GM12878 (cell line): Measurements from ENCODE around the gene FANCD2. TPM values are rescaled to one million over a fixed set of nuclear protein-coding genes. Genes with fewer than 3 reads are reported as not detected.

Source experiments
- ATAC-seq: fragments of 200-7000 bp; cut with Tn5 transposase; 3 replicates; pipeline ENCODE4 v1.9.1; 2020; ENCODE audit warnings: mild to moderate bottlenecking, moderate library complexity
- BruUV-seq: library from RNA; stranded (reverse); fragments of 400-500 nt; replicated peaks from 2 replicates; lab custom pipeline; 2021; lab: Mats Ljungman, UMichigan
- CTCF ChIA-PET: fragments of 300-600 bp; sonication (Branson Sonifier 250); formaldehyde crosslinking; extraction: SDS; loops from one replicate; lab custom pipeline; 2021; ENCODE audit warnings: inconsistent platforms; lab: Yijun Ruan, JAX
- POLR2A ChIA-PET: fragments of 350-600 bp; formaldehyde crosslinking; extraction: SDS; loops from one replicate; lab custom pipeline; 2021; ENCODE audit warnings: inconsistent platforms; lab: Charles Lee
- RAD21 ChIA-PET: fragments of 300-600 bp; sonication (Branson Sonifier 250); formaldehyde crosslinking; loops from one replicate; lab custom pipeline; 2023; ENCODE audit warnings: antibody characterized with exemption; ENCODE audit not compliant: unreplicated experiment; lab: Charles Lee
- SMC1A ChIA-PET: fragments of 300-600 bp; sonication (Branson Sonifier 250); formaldehyde crosslinking; loops from one replicate; lab custom pipeline; 2023; ENCODE audit not compliant: unreplicated experiment, uncharacterized antibody; lab: Charles Lee
- DNase-seq: peaks from one replicate; pipeline ENCODE4 v3.0.0-alpha.2; 2011; ENCODE audit warnings: low read depth, low spot score
- FAIRE-seq: peaks from 3 replicates; lab custom pipeline; 2011; peaks lifted over from hg19 to GRCh38; lab: Jason Lieb, UNC
- H2AFZ ChIP-seq: 2 replicates; pipeline ENCODE4 v1.6.0; 2011; ENCODE audit warnings: low read depth, low read length, control low read depth; ENCODE audit not compliant: control insufficient read depth
- H3K27ac ChIP-seq: 2 replicates; pipeline ENCODE4 v1.5.1; 2011; ENCODE audit warnings: control low read depth; ENCODE audit not compliant: control insufficient read depth, insufficient read depth
- H3K27me3 ChIP-seq, 2 experiments: replicated peaks in 1 of 2; 2 replicates each; pipeline versions ENCODE4 v1.6.0 to v1.6.1; 2011; ENCODE audit warnings: low read length in 1 of 2; ENCODE audit not compliant: control insufficient read depth in 2 of 2, insufficient read depth in 2 of 2
- H3K36me3 ChIP-seq, 2 experiments: 2 replicates each; pipeline ENCODE4 v1.5.1; 2011; ENCODE audit warnings: low read length in 1 of 2; ENCODE audit not compliant: control insufficient read depth in 2 of 2, insufficient read depth in 2 of 2
- H3K4me1 ChIP-seq: 2 replicates; pipeline ENCODE4 v1.6.1; 2011; ENCODE audit warnings: mild to moderate bottlenecking, low read length, moderate library complexity, mixed read lengths; ENCODE audit not compliant: control insufficient read depth, insufficient read depth
- H3K4me2 ChIP-seq: 2 replicates; pipeline ENCODE4 v1.6.0; 2011; ENCODE audit warnings: control low read depth; ENCODE audit not compliant: control insufficient read depth, insufficient read depth
- H3K4me3 ChIP-seq: fragments of 200-600 bp; sonication (generic); 2 replicates; pipeline ENCODE4 v1.5.1; 2016
- H3K79me2 ChIP-seq: 2 replicates; pipeline ENCODE4 v1.6.0; 2011; ENCODE audit warnings: low read length; ENCODE audit not compliant: control insufficient read depth, insufficient read depth
- H3K9ac ChIP-seq: 2 replicates; pipeline ENCODE4 v1.8.0; 2011; ENCODE audit warnings: low read length, control low read depth, mixed read lengths; ENCODE audit not compliant: control insufficient read depth, insufficient read depth
- H3K9me3 ChIP-seq: replicated peaks from 3 replicates; pipeline ENCODE4 v1.5.1; 2011; ENCODE audit warnings: mild to moderate bottlenecking, low read length; ENCODE audit not compliant: control insufficient read depth, insufficient read depth
- H4K20me1 ChIP-seq: 2 replicates; pipeline ENCODE4 v1.6.0; 2011; ENCODE audit not compliant: control insufficient read depth, insufficient read depth
- BCL3 ChIP-seq: IDR thresholded peaks from 2 replicates; pipeline ENCODE4 v1.6.1; 2011; ENCODE audit warnings: borderline replicate concordance, low read depth, mild to moderate bottlenecking, moderate library complexity, low read length; ENCODE audit not compliant: insufficient read depth, poor library complexity, severe bottlenecking
- BHLHE40 ChIP-seq, 2 experiments: fragments of 450-650 bp in 1 of 2; IDR thresholded peaks; 2 replicates each; pipeline ENCODE4 v1.6.1; 2011 to 2017; ENCODE audit warnings: low read depth in 2 of 2, borderline replicate concordance in 1 of 2, improper control_type of control experiment in 1 of 2, low read length in 1 of 2, mild to moderate bottlenecking in 1 of 2
- DPF2 ChIP-seq: fragments of 450-650 bp; IDR thresholded peaks from 2 replicates; pipeline ENCODE4 v1.6.1; 2017; ENCODE audit warnings: mild to moderate bottlenecking
- EED ChIP-seq: sonication (generic); IDR thresholded peaks from 2 replicates; pipeline ENCODE4 v1.6.1; 2016; ENCODE audit warnings: antibody characterized with exemption, low read depth
- EP300 ChIP-seq, 2 experiments: fragments of 150-350 bp in 1 of 2; IDR thresholded peaks; 2 replicates each; pipeline ENCODE4 v1.6.1; 2011 to 2012; ENCODE audit warnings: low read depth in 2 of 2, low read length in 2 of 2, borderline replicate concordance in 1 of 2, improper control_type of control experiment in 1 of 2, inconsistent platforms in 1 of 2; ENCODE audit not compliant: control insufficient read depth in 1 of 2
- FOXM1 ChIP-seq: IDR thresholded peaks from 2 replicates; pipeline ENCODE4 v1.6.1; 2012; ENCODE audit warnings: low read depth, mild to moderate bottlenecking, inconsistent platforms, low read length, moderate library complexity
- GATAD2B ChIP-seq: fragments of 450-650 bp; conservative IDR thresholded peaks from 2 replicates; pipeline ENCODE4 v1.6.1; 2017; ENCODE audit warnings: low read depth, mild to moderate bottlenecking, moderate library complexity
- NR2C1 ChIP-seq: fragments of 450-650 bp; IDR thresholded peaks from 2 replicates; pipeline ENCODE4 v1.6.1; 2017; ENCODE audit warnings: antibody characterized with exemption, mild to moderate bottlenecking, moderate library complexity
- POLR2AphosphoS5 ChIP-seq: IDR thresholded peaks from 2 replicates; pipeline ENCODE4 v1.6.1; 2011; ENCODE audit warnings: mild to moderate bottlenecking, low read length, inconsistent platforms
- STAT1 ChIP-seq: fragments of 450-650 bp; conservative IDR thresholded peaks from 2 replicates; pipeline ENCODE4 v1.6.1; 2014; ENCODE audit warnings: antibody characterized with exemption, mild to moderate bottlenecking
- USF1 ChIP-seq: IDR thresholded peaks from 2 replicates; pipeline ENCODE4 v1.6.1; 2011; ENCODE audit warnings: borderline replicate concordance, low read depth, mild to moderate bottlenecking, moderate library complexity, mixed read lengths, low read length; ENCODE audit not compliant: insufficient read depth; ENCODE audit errors: extremely low read length
- ZBTB33 ChIP-seq: fragments of 450-650 bp; IDR thresholded peaks from 2 replicates; pipeline ENCODE4 v1.6.1; 2017; ENCODE audit warnings: mild to moderate bottlenecking
- ZZZ3 ChIP-seq: IDR thresholded peaks from 2 replicates; pipeline ENCODE4 v1.6.1; 2011; ENCODE audit warnings: low read depth; ENCODE audit not compliant: control insufficient read depth, insufficient read length
- WGBS: methylation state at CpG from one replicate; pipeline ENCODE4 v1.1.6; 2016; ENCODE audit warnings: low lambda C conversion rate; ENCODE audit not compliant: insufficient replicate concordance, insufficient coverage; ENCODE audit errors: missing lambda C conversion rate; 5-methylcytosine and 5-hydroxymethylcytosine counted together
- in situ Hi-C: fragments of 300-500 bp; cut with MboI; formaldehyde crosslinking; loops from 9 replicates; pipeline ENCODE4 v1.14.3; 2018; ENCODE audit warnings: mixed read lengths
- intact Hi-C: fragments of 100-400 bp; cut with micrococcal nuclease; formaldehyde crosslinking; loops from one replicate; pipeline ENCODE4 v1.14.2; 2022; ENCODE audit not compliant: unreplicated experiment
- polyA plus RNA-seq, 11 experiments: library from polyadenylated mRNA; depleted of rRNA in 4 of 11; unstranded in 6 of 11; stranded (reverse) in 5 of 11; fragments of >200 nt; fragmentation: Nextera tagmentation in 4 of 11; fragmentation: Illumina TruSeq in 1 of 11; extraction: Ambion mirVana in 4 of 11; extraction: Trizol in 1 of 11; gene quantifications; 1 replicate in 1 of 11; 2 replicates in 10 of 11; pipeline versions ENCODE4 v1.2.1 to v1.2.3, GENCODE V29; 2011 to 2016; ENCODE audit warnings: inconsistent platforms in 2 of 11, missing spikeins in 2 of 11, low read depth in 1 of 11
- total RNA-seq, 4 experiments: library from RNA; depleted of rRNA in 3 of 4; stranded (reverse); fragments of >200 nt in 3 of 4; fragmentation: Illumina TruSeq in 1 of 4; extraction: Trizol in 1 of 4; gene quantifications; 2 replicates each; pipeline versions ENCODE4 v1.2.1 to v1.2.3, GENCODE V29; 2013 to 2021
- TF ChIP-seq, protein P1 (sequence below): fragments of 450-650 bp; IDR thresholded peaks from 2 replicates; pipeline ENCODE4 v1.6.1; 2017; ENCODE audit warnings: mild to moderate bottlenecking, moderate library complexity

The FANCD2 gene
- total and polyA plus RNA-seq, 10 of the 15 experiments (the other 5 are each of a cell fraction or from before 2014, with no cell fraction given), result 37.9 to 72.8 (median 56.2) TPM

DNA sequence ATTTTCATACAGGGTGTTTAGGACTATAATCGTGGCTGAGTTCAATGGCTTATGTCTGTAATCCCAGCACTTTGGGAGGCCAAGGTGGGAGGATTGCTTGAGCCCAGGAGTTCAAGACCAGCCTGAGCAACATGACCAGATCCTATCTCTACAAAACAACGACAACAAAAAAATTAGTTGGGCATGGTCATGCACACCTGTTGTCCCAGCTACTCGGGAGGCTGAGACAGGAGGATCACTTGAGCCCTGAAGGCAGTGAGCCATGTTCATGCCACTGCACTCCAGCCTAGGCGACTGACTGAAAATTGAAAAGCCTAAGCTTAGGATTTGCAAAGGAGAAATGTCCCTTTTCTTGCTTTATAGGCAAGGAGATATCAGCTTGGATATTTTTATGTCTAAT is 90.7 kb downstream of the FANCD2 start:
- Histone ChIP-seq H3K9ac (peak overlapping the region; percentile 94; the same call in 1 of the 2 replicates), H3K27ac (no peak overlapping the region; the same call in 1 of the 2 replicates), H3K36me3 (peaks cover 0 to 6% of the 10 kb centered on the region in 2 experiments; a peak in 2 of 4 replicates), H3K4me2 (peak overlapping the region; percentile 77), H3K27me3 (no peaks in the 10 kb centered on the region), H3K4me1 (peaks cover 3% of the 10 kb centered on the region), H3K4me3 (peak overlapping the region; percentile 89), H2AFZ (no peak overlapping the region), H3K79me2 (peaks cover 52% of the 10 kb centered on the region), H4K20me1 (no peaks in the 10 kb centered on the region; the same call in 1 of the 2 replicates), H3K9me3 (no peaks in the 10 kb centered on the region)
- ChIA-PET POLR2A (interaction anchor here (0.6 to 2.0 kb wide), 8 partner anchors 9 to 1015 kb away, joined by 3 to 9 read pairs (median 4); partner anchors contain the start of genes MTMR14 and TATDN2), RAD21 (interaction anchor here (1.0 to 2.0 kb wide), 5 partner anchors 19 to 612 kb away, joined by 3 to 10 read pairs (median 3); no protein-coding TSS in a partner anchor), CTCF (interaction anchor here (0.6 to 2.0 kb wide), 4 partner anchors 49 to 166 kb away, joined by 3 to 4 read pairs (median 3); no protein-coding TSS in a partner anchor), SMC1A (interaction anchor here (0.7 to 1.8 kb wide), 9 partner anchors 10 to 142 kb away, joined by 3 to 7 read pairs (median 4); no protein-coding TSS in a partner anchor)
- intact Hi-C loops, result loop anchor here (5.0 to 10.0 kb wide), 2 partner anchors 108 to 205 kb away; partner anchors contain the start of gene SEC13
- FAIRE-seq, result no peak
- ATAC-seq, result no peak
- no TSS peak for BruUV-seq
- in situ Hi-C loops, result no loop called here
- 86% methylated on average over 4 of the region's 4 CpGs for WGBS
- no peak for DNase-seq
- TF ChIP-seq BHLHE40 (IDR thresholded peaks at IDR 0.05; ENCODE audit: borderline replicate concordance in 1 of 2, low read depth in 2 of 2, low read length in 1 of 2) (no peak), ZBTB33 (no peak), ZZZ3 (no peak), EED (no peak), DPF2 (no peak), STAT1 (no peak), EP300 (IDR thresholded peaks at IDR 0.05; ENCODE audit: borderline replicate concordance in 1 of 2, control insufficient read depth in 1 of 2, low read depth in 2 of 2, low read length in 2 of 2) (no peak), GATAD2B (no peak), POLR2AphosphoS5 (no peak), BCL3 (no peak), NR2C1 (no peak), USF1 (no peak), FOXM1 (no peak)
- TF ChIP-seq, protein P1, sequence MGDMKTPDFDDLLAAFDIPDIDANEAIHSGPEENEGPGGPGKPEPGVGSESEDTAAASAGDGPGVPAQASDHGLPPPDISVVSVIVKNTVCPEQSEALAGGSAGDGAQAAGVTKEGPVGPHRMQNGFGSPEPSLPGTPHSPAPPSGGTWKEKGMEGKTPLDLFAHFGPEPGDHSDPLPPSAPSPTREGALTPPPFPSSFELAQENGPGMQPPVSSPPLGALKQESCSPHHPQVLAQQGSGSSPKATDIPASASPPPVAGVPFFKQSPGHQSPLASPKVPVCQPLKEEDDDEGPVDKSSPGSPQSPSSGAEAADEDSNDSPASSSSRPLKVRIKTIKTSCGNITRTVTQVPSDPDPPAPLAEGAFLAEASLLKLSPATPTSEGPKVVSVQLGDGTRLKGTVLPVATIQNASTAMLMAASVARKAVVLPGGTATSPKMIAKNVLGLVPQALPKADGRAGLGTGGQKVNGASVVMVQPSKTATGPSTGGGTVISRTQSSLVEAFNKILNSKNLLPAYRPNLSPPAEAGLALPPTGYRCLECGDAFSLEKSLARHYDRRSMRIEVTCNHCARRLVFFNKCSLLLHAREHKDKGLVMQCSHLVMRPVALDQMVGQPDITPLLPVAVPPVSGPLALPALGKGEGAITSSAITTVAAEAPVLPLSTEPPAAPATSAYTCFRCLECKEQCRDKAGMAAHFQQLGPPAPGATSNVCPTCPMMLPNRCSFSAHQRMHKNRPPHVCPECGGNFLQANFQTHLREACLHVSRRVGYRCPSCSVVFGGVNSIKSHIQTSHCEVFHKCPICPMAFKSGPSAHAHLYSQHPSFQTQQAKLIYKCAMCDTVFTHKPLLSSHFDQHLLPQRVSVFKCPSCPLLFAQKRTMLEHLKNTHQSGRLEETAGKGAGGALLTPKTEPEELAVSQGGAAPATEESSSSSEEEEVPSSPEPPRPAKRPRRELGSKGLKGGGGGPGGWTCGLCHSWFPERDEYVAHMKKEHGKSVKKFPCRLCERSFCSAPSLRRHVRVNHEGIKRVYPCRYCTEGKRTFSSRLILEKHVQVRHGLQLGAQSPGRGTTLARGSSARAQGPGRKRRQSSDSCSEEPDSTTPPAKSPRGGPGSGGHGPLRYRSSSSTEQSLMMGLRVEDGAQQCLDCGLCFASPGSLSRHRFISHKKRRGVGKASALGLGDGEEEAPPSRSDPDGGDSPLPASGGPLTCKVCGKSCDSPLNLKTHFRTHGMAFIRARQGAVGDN, result no peak
